ENCODE data around the gene CELF2.

The CELF2 gene

DNA sequence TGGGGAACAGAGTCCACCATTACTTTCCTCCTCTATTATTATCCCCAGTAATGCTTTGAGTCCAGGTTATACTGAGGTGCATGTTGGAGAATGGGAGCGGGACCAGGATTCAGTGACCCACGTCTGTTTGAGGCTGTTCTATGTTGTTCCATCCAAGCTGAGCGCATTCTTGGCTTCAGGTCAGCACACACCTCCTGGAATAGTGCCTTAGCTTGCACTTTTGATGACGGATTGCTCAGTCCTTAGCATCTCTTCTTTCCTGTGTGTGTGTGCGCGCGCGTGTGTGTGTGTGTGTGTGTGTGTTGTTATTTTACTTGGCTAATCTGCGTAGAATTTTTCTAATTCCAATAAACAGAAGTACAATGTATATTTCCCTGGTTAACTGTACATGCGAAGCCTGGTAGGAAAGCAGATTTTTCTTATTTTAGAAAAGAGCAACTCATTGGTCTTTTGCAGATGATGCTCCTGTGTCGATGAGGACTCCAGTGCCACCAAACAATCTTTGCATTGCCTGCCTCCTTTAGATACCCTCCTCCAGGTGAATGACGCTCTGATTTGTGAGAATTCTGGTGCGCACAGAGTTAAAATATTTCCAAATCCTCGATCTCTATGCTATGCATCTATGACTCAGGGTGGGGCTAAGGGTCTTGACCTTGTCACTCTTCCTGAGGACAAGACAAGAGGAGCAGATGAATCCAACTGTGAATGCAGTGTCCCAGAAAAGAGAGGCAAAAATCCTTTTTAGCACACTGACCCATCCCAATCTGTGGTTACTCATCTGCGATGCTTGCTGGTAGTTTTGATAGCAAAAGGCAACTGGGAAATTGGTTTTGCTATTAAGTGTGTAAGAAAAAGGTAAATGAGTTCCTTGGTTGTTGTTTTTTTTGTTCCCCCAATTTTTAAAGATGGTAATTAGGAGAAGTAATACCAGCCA, 13.3 kb upstream of the CELF2 start:
- DNase-seq, result no peak

DNA sequence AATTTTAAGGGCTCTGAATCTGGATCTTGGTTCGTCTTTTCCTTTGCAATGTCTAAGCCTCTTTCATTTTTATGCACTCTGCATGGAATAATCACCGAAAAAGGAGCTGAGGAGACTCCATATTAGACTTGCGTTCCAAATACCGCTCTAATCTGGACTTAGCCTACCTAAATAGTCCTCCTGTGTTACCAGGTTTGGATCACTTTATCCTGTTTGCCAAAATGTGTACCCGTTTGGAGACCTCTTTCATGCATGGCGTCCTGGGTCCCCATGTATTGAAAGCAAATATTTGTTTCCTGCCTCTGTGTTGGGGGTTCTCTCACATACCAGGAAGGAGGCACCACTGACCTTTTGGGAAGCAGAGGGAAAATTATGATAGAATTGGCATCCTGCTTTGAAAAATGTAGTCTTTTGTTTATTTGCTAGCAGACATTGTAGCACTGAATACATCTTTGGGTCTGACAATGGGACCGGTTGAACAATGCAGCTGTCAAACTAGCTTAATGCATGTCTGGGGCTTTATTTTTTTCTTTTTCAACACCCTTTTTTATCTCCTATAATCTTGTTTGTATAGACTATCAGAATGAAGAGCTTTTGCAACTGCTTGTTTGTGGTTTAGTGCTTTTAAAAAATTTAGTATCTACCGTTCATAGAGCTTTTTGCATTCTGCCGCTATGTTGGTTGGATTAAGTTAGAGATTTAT, 11.8 kb upstream of the CELF2 start:
- no peak for DNase-seq

DNA sequence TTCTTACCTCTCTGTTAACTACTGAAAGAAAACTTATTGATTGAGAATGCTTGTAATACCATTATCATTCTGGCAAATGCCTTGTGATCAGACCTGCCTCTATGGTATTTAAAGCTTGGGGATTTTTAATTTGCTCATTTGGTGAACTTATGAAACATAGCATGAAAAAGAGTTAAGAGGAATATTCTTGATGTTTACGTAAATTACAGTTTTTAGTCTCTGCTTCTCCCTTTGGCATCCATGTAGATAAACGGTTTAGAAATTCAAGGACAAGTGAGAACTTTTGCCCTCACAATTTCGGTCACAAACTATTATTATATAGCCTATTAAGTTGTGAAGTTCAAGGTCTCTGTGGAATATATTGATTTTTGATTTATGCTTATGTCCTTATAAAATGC, 11.2 kb upstream of the CELF2 start:
- DNase-seq, result no peak

DNA sequence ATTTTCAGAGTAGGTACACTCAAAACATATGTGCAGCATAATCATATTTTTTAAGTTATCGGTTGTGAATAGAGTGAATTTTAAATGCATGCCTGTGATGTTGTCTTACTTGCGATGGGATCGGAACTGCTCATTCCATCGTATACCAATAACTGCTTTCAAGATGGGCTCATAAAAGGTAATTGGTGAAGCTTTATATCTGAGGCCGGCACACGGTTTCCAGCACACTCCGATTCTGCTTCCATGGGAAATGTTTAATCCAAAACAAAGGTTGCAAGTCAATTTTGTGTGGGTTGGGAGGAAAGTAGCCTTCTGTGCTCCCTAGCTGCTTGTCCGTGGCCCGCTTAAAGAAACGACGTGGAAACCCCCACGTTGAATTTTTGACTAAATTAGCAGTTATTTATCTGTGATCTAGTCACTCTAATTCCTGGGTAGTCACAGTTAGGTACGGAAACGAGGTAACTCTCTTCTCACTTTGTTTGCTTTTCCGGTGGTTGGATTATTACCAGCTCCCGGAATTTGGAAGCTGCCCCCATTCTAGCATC, 10.1 kb upstream of the CELF2 start:
- DNase-seq, result no peak

DNA sequence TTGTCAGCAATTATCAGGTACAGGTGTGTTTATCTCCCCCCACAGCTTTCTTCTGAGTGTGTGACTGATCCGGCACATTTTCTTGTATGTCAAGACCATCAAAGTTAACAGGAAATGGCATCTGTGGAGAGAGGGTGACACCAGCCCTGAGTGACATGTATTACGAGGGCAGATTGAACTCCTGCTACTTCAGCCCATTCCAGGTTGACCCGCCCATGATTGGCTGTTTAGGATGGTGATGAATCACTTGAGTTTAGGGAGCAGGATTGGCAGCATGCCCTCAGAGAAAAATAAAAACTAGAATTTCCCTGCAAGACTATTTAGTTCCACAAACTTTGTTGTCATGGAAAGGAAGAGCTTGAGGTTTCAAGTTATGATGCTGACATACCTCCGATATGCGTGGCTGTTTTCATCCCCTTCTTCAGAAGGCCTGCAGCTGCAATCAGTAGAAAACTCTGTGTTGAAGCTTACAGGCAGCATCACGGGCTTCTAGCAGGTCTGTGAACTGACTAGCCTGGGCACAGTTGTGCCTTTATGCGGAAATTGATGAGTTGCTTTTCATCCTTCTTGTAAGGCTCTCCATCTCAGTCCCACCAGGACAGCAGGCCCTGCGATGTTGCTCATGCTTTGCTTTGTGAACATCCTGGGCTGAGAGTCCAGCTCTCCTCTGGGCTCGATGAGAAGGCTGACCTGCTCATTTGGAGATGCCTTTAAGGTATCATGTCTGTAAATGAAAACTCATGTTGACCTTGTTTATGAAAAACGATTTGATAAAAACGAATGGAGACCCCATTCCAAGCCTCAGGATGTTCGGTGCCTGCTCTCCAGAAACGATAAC, 8.0 kb upstream of the CELF2 start:
- DNase-seq, result no peak

DNA sequence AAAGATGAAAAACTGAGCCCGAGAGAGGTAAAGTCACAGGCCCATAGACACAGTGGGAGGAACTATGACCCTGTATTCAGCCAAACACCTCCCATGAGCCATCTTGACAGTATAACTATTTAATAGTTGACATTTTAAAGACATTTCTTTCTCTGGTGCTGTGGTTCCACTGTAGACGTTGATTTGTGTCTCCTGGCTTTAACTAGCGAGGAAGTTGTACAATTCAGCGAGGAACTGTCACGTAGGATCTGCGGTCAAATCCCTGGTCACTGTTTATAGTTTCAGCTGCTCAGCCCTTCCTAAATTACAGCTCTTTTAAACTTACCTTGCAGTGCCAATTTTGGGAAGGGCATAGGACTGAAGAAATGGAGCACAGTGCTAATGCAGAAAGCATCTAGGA, 7.1 kb upstream of the CELF2 start:
- no peak for DNase-seq

DNA sequence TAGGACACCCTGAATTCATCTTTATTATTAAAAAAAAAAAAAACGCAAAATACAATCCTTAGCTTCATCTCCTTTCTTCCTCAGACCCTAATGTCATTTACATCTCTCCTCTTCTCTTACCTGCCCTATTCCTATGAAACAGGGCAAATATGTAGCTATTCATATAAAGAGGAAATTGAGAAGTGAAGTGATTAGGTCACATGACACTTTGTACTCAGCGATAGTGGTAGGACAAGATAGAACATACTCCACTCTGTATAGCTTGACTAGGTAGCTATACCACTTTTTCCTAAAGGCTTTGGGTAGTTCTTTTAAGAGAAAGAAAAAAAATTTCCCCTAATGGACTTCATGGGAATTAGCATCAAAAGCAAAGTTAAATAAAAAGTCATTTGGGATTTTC, 6.2 kb upstream of the CELF2 start:
- DNase-seq, result no peak

DNA sequence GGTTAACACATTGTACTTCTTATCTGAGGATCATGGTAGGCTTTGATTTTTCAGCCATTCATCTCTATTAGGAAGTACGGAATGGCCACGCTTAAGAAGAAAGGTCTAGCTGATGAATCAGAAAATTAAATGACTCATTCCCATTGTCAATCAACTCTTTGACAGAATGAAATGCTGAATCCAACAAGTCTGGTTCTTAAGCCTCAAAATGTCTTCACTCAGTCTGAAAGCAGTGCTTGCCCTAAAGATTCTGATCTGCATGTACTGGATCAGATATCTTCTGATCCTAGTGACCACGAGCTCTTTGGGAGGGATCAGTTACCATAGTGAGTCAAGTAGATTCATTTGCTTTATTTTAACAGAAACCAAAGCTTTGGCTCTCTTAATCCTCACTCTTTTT, 5.7 kb upstream of the CELF2 start:
- no peak for DNase-seq

DNA sequence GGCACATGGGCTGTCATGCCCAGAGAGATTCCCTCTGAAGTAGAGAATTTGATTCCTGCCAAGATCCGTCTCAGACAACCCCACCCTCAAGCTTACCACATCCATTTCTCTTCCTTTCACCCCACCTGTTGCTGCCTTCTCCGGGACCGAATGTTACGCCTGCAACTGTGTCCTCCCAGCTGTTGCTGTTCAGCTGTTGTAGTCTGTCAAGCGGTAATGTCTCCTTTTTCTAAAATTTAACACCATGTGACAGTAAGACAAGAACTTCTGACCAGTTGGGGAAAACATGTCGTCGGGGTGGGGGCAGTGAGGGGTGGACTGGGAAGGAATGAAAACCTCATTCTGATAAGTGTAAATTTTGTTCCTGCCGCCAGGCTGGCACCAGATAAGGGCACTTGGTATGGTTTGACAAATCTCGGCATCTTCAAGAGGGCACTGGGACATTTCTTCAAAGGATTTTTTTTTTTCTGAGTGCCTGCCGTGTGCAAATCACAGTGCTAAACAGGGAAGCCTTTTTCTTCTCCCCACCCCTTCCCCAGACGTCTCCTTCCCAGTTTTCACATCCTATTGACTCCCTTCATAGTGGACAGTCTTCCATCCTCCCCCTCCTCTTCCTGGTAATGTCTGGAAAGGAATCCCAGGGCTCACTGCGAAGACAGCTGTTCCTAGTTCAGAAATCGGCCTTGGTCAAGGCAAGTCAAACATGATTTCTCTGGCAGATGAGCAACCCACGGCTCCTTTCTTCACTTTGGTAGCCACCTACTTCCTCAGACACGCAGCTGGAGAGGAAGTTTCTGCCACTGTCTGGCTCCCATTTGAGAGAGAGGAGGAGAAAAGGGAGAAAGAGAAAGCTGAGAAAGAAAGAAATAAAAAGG, 5.0 kb upstream of the CELF2 start:
- DNase-seq, result no peak

DNA sequence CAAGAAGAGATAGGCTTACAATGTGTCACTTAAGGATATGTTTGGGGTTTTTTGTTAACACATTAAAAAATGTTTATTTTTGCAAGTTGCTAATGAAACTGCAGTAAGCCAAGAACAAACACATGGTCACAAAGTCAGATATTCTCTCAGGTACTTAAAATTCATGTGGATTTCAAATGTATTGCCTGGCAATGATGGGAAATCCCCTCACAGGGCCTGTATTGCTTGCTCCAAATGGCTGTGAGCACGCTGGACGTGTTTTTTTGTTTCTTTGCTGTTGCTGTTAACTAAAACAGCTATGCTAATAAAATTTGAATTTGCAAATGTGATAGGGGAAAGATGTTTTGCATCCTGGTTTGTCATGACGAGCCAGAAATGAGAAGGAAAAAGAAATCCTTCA, 3.8 kb upstream of the CELF2 start:
- no peak for DNase-seq

DNA sequence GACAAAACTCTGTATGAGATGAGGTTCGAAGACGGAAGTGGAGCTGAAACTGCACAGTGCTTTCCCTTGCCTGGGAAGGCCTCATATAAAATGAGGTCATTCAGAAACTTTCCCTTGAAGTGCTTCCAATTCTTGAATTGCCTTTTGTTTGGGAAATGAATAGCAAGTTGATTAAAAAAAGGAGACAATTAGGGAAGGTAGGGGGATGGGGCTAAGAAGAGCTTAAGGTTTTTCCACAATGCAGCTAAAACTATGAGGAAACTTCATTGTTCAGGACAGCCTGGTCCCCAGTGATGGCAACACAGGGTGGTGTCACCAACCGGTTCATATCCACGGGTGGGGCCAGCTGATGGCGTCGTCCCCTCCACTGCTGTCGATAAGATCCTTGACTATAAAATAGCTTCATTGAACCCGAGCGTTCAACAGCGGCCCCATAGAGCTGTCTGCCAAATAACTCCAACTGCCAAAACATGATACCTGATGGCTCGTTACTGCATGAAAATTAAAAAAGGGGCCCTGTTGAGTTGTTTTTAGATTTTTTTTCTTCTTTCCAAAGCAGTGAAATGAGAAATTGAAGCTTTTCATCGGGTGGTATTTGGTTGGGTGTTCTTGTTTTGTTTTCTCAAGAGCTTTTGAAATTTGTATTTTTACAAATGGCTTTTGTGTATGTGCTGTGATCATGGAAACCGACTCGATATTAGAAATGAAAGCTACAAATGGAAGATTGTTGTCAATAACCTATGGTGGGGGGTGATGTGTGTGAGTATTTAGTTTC, 2.8 kb upstream of the CELF2 start:
- no peak for DNase-seq

DNA sequence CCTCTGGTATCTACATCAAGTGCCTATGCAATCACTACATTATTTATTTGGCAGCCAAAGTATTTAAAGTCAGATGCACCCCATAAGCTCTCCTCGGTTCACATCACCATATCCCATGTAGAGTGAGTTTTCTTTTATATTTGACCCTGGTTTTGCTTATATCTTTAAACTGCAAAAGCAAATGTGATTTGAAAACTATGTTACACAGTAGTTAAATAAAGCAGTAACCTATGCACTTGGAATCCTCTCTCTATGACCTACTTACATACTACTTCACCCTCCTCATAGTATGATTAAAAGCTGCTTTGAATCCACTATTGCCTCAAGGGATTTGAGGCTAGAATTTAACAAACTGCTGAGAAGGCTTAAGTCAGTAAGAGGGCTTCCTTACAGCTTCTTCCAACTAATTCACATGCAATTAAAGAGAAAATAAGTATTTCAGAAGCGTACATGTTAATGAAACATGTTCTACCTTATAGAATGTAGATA, 2.2 kb upstream of the CELF2 start:
- DNase-seq, result no peak

DNA sequence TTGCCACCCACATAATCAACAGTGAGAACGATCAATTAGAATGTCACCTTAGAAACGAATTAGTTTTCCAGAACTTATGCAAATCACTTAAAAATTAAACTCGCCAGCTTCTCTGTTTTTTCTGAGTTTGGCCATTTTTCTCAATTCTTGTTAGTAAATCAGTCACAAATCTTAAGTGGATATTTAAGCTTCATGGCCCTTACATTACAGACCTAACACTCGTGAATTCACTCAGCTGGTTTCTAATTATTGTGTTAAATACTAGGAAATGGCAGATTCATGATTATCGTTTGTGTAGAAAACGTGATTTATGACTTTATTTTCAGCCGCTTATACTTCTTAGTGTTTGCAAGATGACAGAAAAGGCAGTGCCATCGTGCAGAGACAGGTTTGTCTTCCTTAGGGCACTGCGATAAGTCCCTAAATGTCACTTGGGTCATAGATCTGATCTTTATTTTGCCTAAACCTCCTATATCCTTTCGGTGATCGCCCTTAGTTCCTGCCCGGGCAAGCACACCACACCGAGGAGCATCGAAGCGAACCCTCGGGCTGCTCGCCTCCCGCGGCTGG, 587 bp upstream of the CELF2 start:
- DNase-seq, result no peak

DNA sequence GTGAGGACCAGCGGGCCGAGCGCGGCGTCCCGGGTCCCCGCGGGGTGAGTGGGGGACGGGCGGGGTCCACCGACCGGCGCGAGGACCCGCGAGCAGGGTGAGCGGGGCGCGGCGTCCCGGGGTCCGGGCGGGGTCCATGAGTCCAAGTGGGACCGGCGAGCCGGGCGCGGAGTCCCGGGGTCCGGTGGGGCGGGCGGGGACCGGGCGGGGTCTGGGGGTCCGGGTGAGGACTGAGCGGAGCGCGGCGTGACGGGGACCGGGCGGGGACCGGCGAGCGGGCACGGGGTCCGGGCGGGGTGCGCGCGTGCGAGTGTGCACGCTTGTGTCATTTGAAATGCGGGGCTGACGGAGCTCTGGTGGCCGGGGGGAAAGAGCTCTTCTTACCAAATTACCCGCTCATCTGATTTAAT, 765 bp downstream of the CELF2 start:
- DNase-seq, result no peak

DNA sequence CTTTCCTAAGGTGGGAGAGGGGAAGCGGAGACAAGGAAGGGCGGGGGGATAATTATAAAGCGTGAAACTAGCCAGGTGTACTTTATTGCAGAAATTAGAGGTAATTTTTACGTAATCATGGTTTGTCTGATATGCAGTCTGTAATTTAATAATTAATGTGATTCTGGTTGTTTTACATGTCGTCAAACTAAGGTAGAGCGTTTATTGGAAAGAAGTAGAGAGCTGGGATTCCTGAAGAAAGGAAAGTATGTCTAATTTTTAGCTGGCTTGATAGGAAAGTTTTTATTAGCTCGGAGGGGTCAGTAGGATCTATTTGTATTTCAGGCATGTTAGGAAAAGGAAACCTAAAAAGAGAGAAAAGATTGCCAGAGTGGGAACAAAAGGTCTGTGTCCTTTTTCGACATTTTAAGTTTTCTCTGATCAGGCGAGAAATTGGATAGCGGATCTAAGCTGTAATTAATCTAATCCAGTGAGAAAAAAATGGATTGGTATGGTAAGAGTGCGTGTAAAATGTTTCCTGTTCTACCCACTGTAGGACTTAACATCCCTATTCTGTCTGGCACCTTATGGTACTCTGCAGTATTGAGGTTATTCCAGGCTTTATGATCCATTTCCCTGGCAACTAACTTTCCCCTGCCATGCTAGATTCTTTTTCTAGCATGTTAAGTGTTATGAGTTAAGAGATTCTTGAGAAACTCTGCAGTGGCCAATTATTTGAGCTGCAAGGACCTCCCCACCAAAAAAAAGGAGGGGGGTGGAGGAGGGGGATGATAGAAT, 1.4 kb downstream of the CELF2 start:
- no peak for DNase-seq

DNA sequence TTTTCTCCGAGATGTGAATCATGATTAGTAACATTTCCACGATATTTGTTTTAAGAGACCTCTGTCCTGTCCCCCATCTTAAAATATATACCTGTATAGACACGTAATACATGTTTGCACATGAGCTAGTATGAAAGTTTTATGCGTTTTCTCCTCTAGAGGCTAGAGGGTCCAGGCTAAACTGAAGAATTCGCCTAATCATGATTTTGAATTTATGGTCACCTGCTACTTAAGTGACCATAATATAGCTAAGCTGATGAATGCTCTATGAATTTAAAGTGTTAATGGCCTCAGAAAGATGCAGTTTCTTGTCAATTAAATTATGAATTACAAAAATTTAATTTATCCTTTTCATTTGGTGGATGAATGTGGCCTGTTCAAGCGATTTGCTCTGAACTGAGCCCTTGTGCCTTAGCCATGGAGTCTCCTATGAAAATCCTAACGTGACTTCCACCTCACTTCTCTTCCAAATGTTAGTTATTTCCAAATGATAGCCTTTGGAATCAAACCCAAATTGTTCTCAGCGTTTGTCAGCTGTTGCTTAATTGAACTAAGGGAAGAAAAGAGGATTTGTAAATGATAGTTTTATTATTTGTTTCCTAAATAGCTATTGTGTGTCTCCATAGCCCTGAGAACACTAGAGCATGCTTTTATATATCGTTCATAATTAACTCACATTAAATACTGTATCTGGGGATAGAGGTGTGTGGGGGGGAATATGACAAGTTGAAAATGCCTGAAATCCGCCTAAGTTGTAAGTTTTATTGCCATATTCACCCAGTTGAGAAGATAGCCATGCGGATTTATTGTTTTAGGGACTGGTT, 2.3 kb downstream of the CELF2 start:
- no peak for DNase-seq

DNA sequence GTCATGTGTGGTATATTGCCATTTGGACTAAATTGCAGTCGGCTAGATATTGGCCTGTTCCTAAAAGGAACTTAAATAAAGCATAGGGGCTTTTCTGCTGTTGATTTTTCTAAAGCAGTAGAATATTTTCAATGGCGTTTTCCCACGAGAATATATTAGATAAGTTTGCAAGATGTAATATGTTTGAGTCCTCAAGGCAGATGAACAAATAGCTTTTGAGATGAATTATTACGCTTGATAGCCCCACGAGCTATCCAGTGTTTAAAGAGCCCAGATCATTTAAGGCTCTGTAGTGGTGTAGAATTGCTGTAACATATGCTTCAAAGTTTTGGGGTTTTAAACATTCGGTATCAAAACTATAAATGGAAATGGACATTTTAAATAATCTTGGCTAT, 2.9 kb downstream of the CELF2 start:
- no peak for DNase-seq

DNA sequence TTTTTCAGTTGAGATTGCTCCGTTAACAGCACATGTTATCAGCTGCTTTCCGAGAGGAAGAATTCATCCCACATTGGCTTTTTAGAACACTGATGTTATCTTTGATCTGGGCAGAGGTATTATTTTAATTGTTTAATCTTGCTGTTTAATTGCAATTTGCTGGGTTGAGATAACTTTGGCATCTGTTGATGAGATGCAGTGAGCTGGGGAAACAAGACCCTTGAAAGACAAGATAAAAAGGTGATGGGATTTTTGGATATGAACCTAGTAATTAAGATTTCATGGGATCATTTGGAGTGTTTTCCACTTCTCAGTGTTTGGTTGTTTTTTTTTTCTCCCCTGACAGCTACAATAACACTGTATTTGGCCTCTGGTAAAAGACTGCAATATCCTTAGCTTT, 4.5 kb downstream of the CELF2 start:
- no peak for DNase-seq
